Prostate gland (tissue), 2 donors: ENCODE data around the gene MGST1.

Experiments
- CTCF ChIP-seq, 4 experiments: fragments of 200-600 bp in 2 of 4; fragments of 450-650 bp in 2 of 4; sonication (generic) in 2 of 4; IDR thresholded peaks; 1 replicate in 3 of 4; 2 replicates in 1 of 4; pipeline ENCODE4 v1.5.1; 2016 to 2019; ENCODE audit warnings: antibody characterized with exemption in 4 of 4, mild to moderate bottlenecking in 2 of 4, moderate library complexity in 2 of 4
- POLR2A ChIP-seq: fragments of 450-650 bp; IDR thresholded peaks from one replicate; pipeline ENCODE4 v1.6.1; 2016; ENCODE audit warnings: antibody characterized with exemption, mild to moderate bottlenecking
- POLR2AphosphoS5 ChIP-seq: sonication (generic); formaldehyde crosslinking; IDR thresholded peaks from one replicate; pipeline ENCODE4 v1.6.1; 2017; ENCODE audit warnings: antibody characterized with exemption

GRCh38 chr12:16300736-16301135, 46.7 kb upstream of the MGST1 start:
- TF ChIP-seq CTCF (IDR thresholded peaks at IDR 0.05): no peak
- TF ChIP-seq POLR2A: no peak
- no peak for TF ChIP-seq POLR2AphosphoS5
